H1 (cell line): ENCODE measurements around the gene TRIM67. TPM values are rescaled to one million over a fixed set of nuclear protein-coding genes. Genes with fewer than 3 reads are reported as not detected.

Source experiments
- CTCF ChIA-PET: fragments of 300-600 bp; sonication (Branson Sonifier 250); formaldehyde crosslinking; loops from one replicate; lab custom pipeline; 2021; ENCODE audit not compliant: partially characterized antibody; lab: Charles Lee
- POLR2A ChIA-PET: fragments of 300-600 bp; sonication (Branson Sonifier 250); formaldehyde crosslinking; loops from one replicate; lab custom pipeline; 2021; ENCODE audit warnings: inconsistent platforms; ENCODE audit not compliant: partially characterized antibody; lab: Charles Lee
- DNase-seq, 2 experiments: peaks; one replicate each; pipeline versions ENCODE4 v3.0.0 to v3.0.0-alpha.2; 2010 to 2022; ENCODE audit warnings: low spot score in 2 of 2, low read depth in 1 of 2, mixed read lengths in 1 of 2
- FAIRE-seq: peaks from 2 replicates; lab custom pipeline; 2011; peaks lifted over from hg19 to GRCh38; lab: Jason Lieb, UNC
- H2AFZ ChIP-seq: 2 replicates; pipeline ENCODE4 v1.8.1; 2012; ENCODE audit warnings: low read length, inconsistent platforms
- H2AK5ac ChIP-seq: 2 replicates; pipeline ENCODE4 v1.6.1; 2013; ENCODE audit warnings: low read depth, low read length
- H2BK120ac ChIP-seq: replicated peaks from 2 replicates; pipeline ENCODE3; 2013; ENCODE audit warnings: low read depth, low read length, inconsistent platforms
- H2BK12ac ChIP-seq: 2 replicates; pipeline ENCODE4 v1.6.1; 2013; ENCODE audit warnings: low read depth, low read length
- H2BK15ac ChIP-seq: 2 replicates; pipeline ENCODE4 v1.6.1; 2013; ENCODE audit warnings: low read length
- H2BK20ac ChIP-seq: 2 replicates; pipeline ENCODE4 v1.6.1; 2013; ENCODE audit warnings: low read length
- H2BK5ac ChIP-seq: 2 replicates; pipeline ENCODE4 v1.6.1; 2013; ENCODE audit warnings: low read depth, low read length
- H3K14ac ChIP-seq: 2 replicates; pipeline ENCODE4 v1.6.1; 2013; ENCODE audit warnings: inconsistent platforms; ENCODE audit not compliant: insufficient read length
- H3K18ac ChIP-seq: 2 replicates; pipeline ENCODE4 v1.6.1; 2013; ENCODE audit warnings: low read length; ENCODE audit errors: extremely low read depth
- H3K23ac ChIP-seq: 2 replicates; pipeline ENCODE4 v1.6.1; 2013; ENCODE audit warnings: inconsistent platforms; ENCODE audit not compliant: insufficient read length
- H3K23me2 ChIP-seq: 2 replicates; pipeline ENCODE4 v1.6.1; 2013; ENCODE audit warnings: low read depth, low read length
- H3K27ac ChIP-seq: 2 replicates; pipeline ENCODE4 v1.6.1; 2011; ENCODE audit warnings: low read depth, low read length, inconsistent platforms
- H3K27me3 ChIP-seq, 4 experiments: replicated peaks in 1 of 4; 1 replicate in 1 of 4; 2 replicates in 3 of 4; pipeline versions ENCODE4 v1.6.1 to v1.8.1; 2011 to 2013; ENCODE audit warnings: low read length in 3 of 4, mild to moderate bottlenecking in 3 of 4, inconsistent platforms in 2 of 4, mixed read lengths in 2 of 4, moderate library complexity in 1 of 4; ENCODE audit not compliant: control insufficient read depth in 3 of 4, insufficient read depth in 3 of 4; ENCODE audit errors: extremely low read depth in 1 of 4
- H3K36me3 ChIP-seq, 4 experiments: 2 replicates each; pipeline versions ENCODE4 v1.6.1 to v1.8.1; 2011 to 2013; ENCODE audit warnings: mild to moderate bottlenecking in 4 of 4, low read length in 3 of 4, moderate library complexity in 2 of 4, control low read depth in 1 of 4, inconsistent platforms in 1 of 4; ENCODE audit not compliant: insufficient read depth in 4 of 4, control insufficient read depth in 2 of 4
- H3K4ac ChIP-seq: replicated peaks from 2 replicates; pipeline ENCODE3; 2013; ENCODE audit warnings: low read length, low read depth, mixed read lengths, inconsistent platforms; ENCODE audit not compliant: insufficient read length
- H3K4me1 ChIP-seq, 4 experiments: replicated peaks in 1 of 4; 1 replicate in 1 of 4; 2 replicates in 3 of 4; pipeline versions ENCODE4 v1.6.1 to v1.8.1; 2011 to 2013; ENCODE audit warnings: low read length in 3 of 4, inconsistent platforms in 2 of 4, mixed read lengths in 1 of 4; ENCODE audit not compliant: insufficient read depth in 4 of 4, control insufficient read depth in 3 of 4
- H3K4me2 ChIP-seq, 2 experiments: 2 replicates each; pipeline versions ENCODE4 v1.6.1 to v1.8.1; 2011 to 2013; ENCODE audit warnings: low read depth in 2 of 2, low read length in 2 of 2, control low read depth in 1 of 2, inconsistent platforms in 1 of 2, mild to moderate bottlenecking in 1 of 2; ENCODE audit not compliant: insufficient read depth in 1 of 2
- H3K4me3 ChIP-seq, 4 experiments: fragments of 200-600, 300-600 bp in 1 of 4; sonication (generic), shearing (Covaris generic), sonication (Bioruptor Twin) in 1 of 4; 2 replicates each; pipeline versions ENCODE4 v1.5.1 to v1.8.1; 2011 to 2016; ENCODE audit warnings: low read length in 4 of 4, low read depth in 3 of 4, control low read depth in 2 of 4, inconsistent platforms in 2 of 4, mild to moderate bottlenecking in 2 of 4, mixed read lengths in 1 of 4, moderate library complexity in 1 of 4; ENCODE audit not compliant: insufficient read depth in 2 of 4; ENCODE audit errors: extremely low read depth in 1 of 4
- H3K56ac ChIP-seq: replicated peaks from 2 replicates; pipeline ENCODE3; 2013; ENCODE audit warnings: low read depth, mild to moderate bottlenecking, mixed read lengths, low read length, inconsistent platforms; ENCODE audit not compliant: insufficient read length
- H3K79me1 ChIP-seq: 2 replicates; pipeline ENCODE4 v1.6.1; 2013; ENCODE audit warnings: low read depth, low read length, control low read depth
- H3K79me2 ChIP-seq, 2 experiments: 2 replicates each; pipeline versions ENCODE4 v1.6.1 to v1.8.1; 2012 to 2013; ENCODE audit warnings: low read length in 2 of 2, mild to moderate bottlenecking in 2 of 2, inconsistent platforms in 1 of 2; ENCODE audit not compliant: insufficient read depth in 2 of 2, control insufficient read depth in 1 of 2
- H3K9ac ChIP-seq, 4 experiments: replicated peaks in 1 of 4; 1 replicate in 1 of 4; 2 replicates in 3 of 4; pipeline versions ENCODE4 v1.6.1 to v1.8.1; 2011 to 2013; ENCODE audit warnings: low read depth in 3 of 4, low read length in 3 of 4, control low read depth in 2 of 4, mild to moderate bottlenecking in 2 of 4, moderate library complexity in 2 of 4, inconsistent platforms in 1 of 4; ENCODE audit errors: extremely low read depth in 1 of 4
- H3K9me3 ChIP-seq, 2 experiments: 2 replicates each; pipeline versions ENCODE4 v1.6.1 to v1.8.1; 2012 to 2013; ENCODE audit warnings: mild to moderate bottlenecking in 2 of 2, moderate library complexity in 2 of 2, control low read depth in 1 of 2, inconsistent platforms in 1 of 2, low read depth in 1 of 2, low read length in 1 of 2, mixed read lengths in 1 of 2; ENCODE audit not compliant: insufficient read depth in 2 of 2
- H4K20me1 ChIP-seq, 2 experiments: replicated peaks in 1 of 2; 2 replicates each; pipeline versions ENCODE3 to v1.8.1; 2011 to 2013; ENCODE audit warnings: inconsistent platforms in 2 of 2, low read length in 2 of 2, mild to moderate bottlenecking in 1 of 2; ENCODE audit not compliant: insufficient read depth in 2 of 2, control insufficient read depth in 1 of 2
- H4K5ac ChIP-seq: 2 replicates; pipeline ENCODE4 v1.6.1; 2013; ENCODE audit warnings: low read length, low read depth, mixed read lengths, inconsistent platforms; ENCODE audit not compliant: insufficient read length
- H4K8ac ChIP-seq: 2 replicates; pipeline ENCODE4 v1.8.0; 2013; ENCODE audit warnings: mild to moderate bottlenecking, moderate library complexity, low read length, inconsistent platforms; ENCODE audit not compliant: insufficient read depth; ENCODE audit errors: extremely low read depth
- H4K91ac ChIP-seq: replicated peaks from 2 replicates; pipeline ENCODE3; 2013; ENCODE audit warnings: low read length, mixed read lengths, inconsistent platforms; ENCODE audit not compliant: insufficient read length
- ATF3 ChIP-seq: IDR thresholded peaks from 2 replicates; pipeline ENCODE4 v1.6.1; 2011; ENCODE audit warnings: low read depth, mild to moderate bottlenecking, low read length; ENCODE audit not compliant: insufficient read depth
- CEBPB ChIP-seq: IDR thresholded peaks from 2 replicates; pipeline ENCODE4 v1.6.1; 2012; ENCODE audit warnings: low read depth, low read length
- E2F6 ChIP-seq: IDR thresholded peaks from 2 replicates; pipeline ENCODE4 v1.6.1; 2012; ENCODE audit warnings: inconsistent platforms
- FOSL1 ChIP-seq: IDR thresholded peaks from 2 replicates; pipeline ENCODE4 v1.6.1; 2011; ENCODE audit warnings: mild to moderate bottlenecking, low read depth, low read length, moderate library complexity; ENCODE audit not compliant: insufficient read depth
- GABPA ChIP-seq: IDR thresholded peaks from 2 replicates; pipeline ENCODE4 v1.6.1; 2011; ENCODE audit warnings: mild to moderate bottlenecking, low read length, moderate library complexity, borderline replicate concordance; ENCODE audit not compliant: insufficient read depth
- HDAC2 ChIP-seq, 2 experiments: fragments of 300-600 bp in 1 of 2; sonication (generic) in 1 of 2; IDR thresholded peaks; 2 replicates each; pipeline ENCODE4 v1.6.1; 2011 to 2012; ENCODE audit warnings: low read depth in 2 of 2, low read length in 2 of 2, mild to moderate bottlenecking in 2 of 2, moderate library complexity in 2 of 2, borderline replicate concordance in 1 of 2, inconsistent platforms in 1 of 2
- JUND ChIP-seq: IDR thresholded peaks from 2 replicates; pipeline ENCODE4 v1.6.1; 2011; ENCODE audit warnings: mild to moderate bottlenecking, improper control_type of control experiment, low read length
- POLR2A ChIP-seq, 2 experiments: IDR thresholded peaks; 1 replicate in 1 of 2; 2 replicates in 1 of 2; pipeline ENCODE4 v1.6.1; 2011; ENCODE audit warnings: low read depth in 2 of 2, low read length in 2 of 2, mild to moderate bottlenecking in 2 of 2; ENCODE audit errors: control extremely low read depth in 1 of 2
- SAP30 ChIP-seq: fragments of 300-600 bp; sonication (generic); IDR thresholded peaks from 2 replicates; pipeline ENCODE4 v1.7.1; 2012; ENCODE audit warnings: low read length, moderate library complexity, mild to moderate bottlenecking, inconsistent platforms; ENCODE audit not compliant: insufficient read depth, insufficient replicate concordance
- SIRT6 ChIP-seq: IDR thresholded peaks from one replicate; pipeline ENCODE4 v1.7.1; 2012; ENCODE audit warnings: low read length, inconsistent platforms
- SIX5 ChIP-seq: IDR thresholded peaks from 2 replicates; pipeline ENCODE4 v1.6.1; 2011; ENCODE audit warnings: mild to moderate bottlenecking, low read depth, low read length
- SP2 ChIP-seq: IDR thresholded peaks from 2 replicates; pipeline ENCODE4 v1.6.1; 2012; ENCODE audit warnings: mild to moderate bottlenecking, low read length, inconsistent platforms
- SUZ12 ChIP-seq: fragments of 200-600 bp; sonication (generic); IDR thresholded peaks from 2 replicates; pipeline ENCODE4 v1.6.1; 2012; ENCODE audit warnings: mild to moderate bottlenecking, inconsistent platforms, low read length, moderate library complexity, mixed read lengths
- WGBS, 2 experiments: shearing (Covaris generic) in 1 of 2; methylation state at CpG; one replicate each; pipeline versions ENCODE4 v1.1.6 to v1.1.7; 2013 to 2015; ENCODE audit warnings: low lambda C conversion rate in 2 of 2, mixed read lengths in 2 of 2, inconsistent platforms in 1 of 2, low coverage in 1 of 2, missing lambda C conversion rate in 1 of 2; ENCODE audit not compliant: insufficient replicate concordance in 2 of 2, insufficient coverage in 1 of 2, insufficient read length in 1 of 2; ENCODE audit errors: extremely low coverage in 1 of 2, missing lambda C conversion rate in 1 of 2; 5-methylcytosine and 5-hydroxymethylcytosine counted together
- polyA plus RNA-seq, 7 experiments: library from polyadenylated mRNA; depleted of rRNA in 3 of 7; stranded (reverse) in 5 of 7; unstranded in 2 of 7; fragments of >200 nt in 5 of 7; fragments of 200-250 nt in 2 of 7; gene quantifications; 1 replicate in 5 of 7; 2 replicates in 1 of 7; 4 replicates in 1 of 7; pipeline versions ENCODE4 v1.2.1 to v1.2.3, GENCODE V29; 2011 to 2013; ENCODE audit warnings: missing spikeins in 2 of 7, mixed read lengths in 2 of 7
- total RNA-seq: library from RNA; stranded (reverse); fragmentation: NEBNext Ultra II Directional; extraction: Animal tissue kit (Norgen Biotek cat#: 25700); gene quantifications from 2 replicates; pipeline ENCODE4 v1.2.1, GENCODE V29; 2021

TRIM67 gene
- total and polyA plus RNA-seq, 2 of the 8 experiments (the other 6 are each of a cell fraction or from before 2014, with no cell fraction given): under 0.01 TPM; not detected in 1

DNA sequence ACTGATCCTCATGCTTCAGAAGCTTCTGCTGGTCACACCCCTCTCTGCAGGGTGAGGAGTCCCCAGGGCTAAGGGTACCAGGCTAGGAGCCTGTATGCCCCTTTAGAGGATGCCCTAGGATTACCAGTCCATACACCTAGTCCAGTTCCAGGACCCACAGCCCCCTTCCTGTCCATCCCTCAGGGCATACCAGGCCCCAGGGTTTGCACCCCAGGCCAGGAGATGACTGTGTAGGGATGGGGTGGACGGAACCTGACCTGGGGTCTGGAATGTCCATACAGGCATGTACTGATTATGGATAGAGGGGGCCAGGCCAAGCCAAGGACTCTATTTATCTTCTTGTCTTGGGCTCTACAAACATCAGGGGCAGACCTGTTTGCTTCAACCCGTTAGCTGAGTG, 34.9 kb downstream of the TRIM67 start:
- no peaks in the 10 kb centered on the region for H3K23me2 ChIP-seq
- no peaks in the 10 kb centered on the region for H3K9me3 ChIP-seq
- peaks cover 0 to 5% (median 0%) of the 10 kb centered on the region in 4 experiments; a peak in 1 of 7 replicates for H3K4me1 ChIP-seq
- no peak overlapping the region for H3K18ac ChIP-seq
- no peak overlapping the region for H3K14ac ChIP-seq
- H4K91ac ChIP-seq: no peak overlapping the region
- no peak overlapping the region for H3K4me3 ChIP-seq
- H2BK20ac ChIP-seq: no peak overlapping the region
- H3K79me2 ChIP-seq: no peaks in the 10 kb centered on the region
- H3K27me3 ChIP-seq: peaks cover 0 to 8% (median 3%) of the 10 kb centered on the region in 4 experiments; a peak in 3 of 7 replicates
- H2BK5ac ChIP-seq: no peak overlapping the region
- H3K36me3 ChIP-seq: no peaks in the 10 kb centered on the region
- no peak overlapping the region for H3K27ac ChIP-seq
- no peak overlapping the region for H2BK12ac ChIP-seq
- no peak overlapping the region for H3K4ac ChIP-seq
- H4K5ac ChIP-seq: no peak overlapping the region
- CTCF ChIA-PET: interaction anchor here (0.6 to 2.9 kb wide), 3 partner anchors 14 to 105 kb away, joined by 3 to 12 read pairs (median 3); no protein-coding TSS in a partner anchor
- no peak overlapping the region for H2BK15ac ChIP-seq
- FAIRE-seq (no peak), DNase-seq (no peak)
- WGBS, 2 experiments: 91% methylated on average over 2 of the region's 2 CpGs; no CpG with 5 or more reads in 1 of the 2 experiments
- peaks cover 0 to 2% of the 10 kb centered on the region in 2 experiments for H4K20me1 ChIP-seq
- H4K8ac ChIP-seq: no peak overlapping the region
- no peak overlapping the region for H3K4me2 ChIP-seq
- no peak overlapping the region for H2AFZ ChIP-seq
- POLR2A ChIA-PET: interaction anchor here (0.6 kb wide), 1 partner anchor 230 kb away, joined by 3 read pairs; no protein-coding TSS in a partner anchor
- no peak overlapping the region for H3K23ac ChIP-seq
- no peaks in the 10 kb centered on the region for H3K79me1 ChIP-seq
- H2AK5ac ChIP-seq: no peak overlapping the region
- no peak overlapping the region for H3K9ac ChIP-seq
- H2BK120ac ChIP-seq: no peak overlapping the region
- no peak overlapping the region for H3K56ac ChIP-seq
- no peak for TF ChIP-seq E2F6
- TF ChIP-seq JUND: no peak
- no peak for TF ChIP-seq GABPA
- TF ChIP-seq CEBPB: no peak
- TF ChIP-seq SAP30: no peak
- no peak for TF ChIP-seq SIRT6
- no peak for TF ChIP-seq HDAC2 (IDR thresholded peaks at IDR 0.05; ENCODE audit: borderline replicate concordance in 1 of 2, low read depth in 2 of 2, low read length in 2 of 2)
- TF ChIP-seq SP2: no peak
- TF ChIP-seq FOSL1: no peak
- no peak for TF ChIP-seq SUZ12
- TF ChIP-seq POLR2A (IDR thresholded peaks at IDR 0.05; ENCODE audit: control extremely low read depth in 1 of 2, low read depth in 2 of 2, low read length in 2 of 2): no peak
- no peak for TF ChIP-seq SIX5
- TF ChIP-seq ATF3: no peak
